HL-60 (cell line): ENCODE results near the gene CTNNA3.

ENCODE experiments used
- CTCF ChIP-seq: IDR thresholded peaks from one replicate; pipeline ENCODE4 v1.5.1; 2011; ENCODE audit warnings: low read length, control low read depth, inconsistent platforms; ENCODE audit not compliant: insufficient read depth
- POLR2AphosphoS5 ChIP-seq: IDR thresholded peaks from 2 replicates; pipeline ENCODE4 v1.6.1; 2012; ENCODE audit warnings: low read depth
- REST ChIP-seq: IDR thresholded peaks from 2 replicates; pipeline ENCODE4 v1.6.1; 2012; ENCODE audit warnings: low read depth; ENCODE audit not compliant: insufficient replicate concordance

GRCh38 chr10:66892871-66893270 lies 803.1 kb downstream of the CTNNA3 start:
- TF ChIP-seq CTCF (no peak), POLR2AphosphoS5 (no peak), REST (no peak)
